Left ventricle myocardium superior (tissue), 1 donor: ENCODE data around the gene PGAP6. TPM values are rescaled to one million over a fixed set of nuclear protein-coding genes. Genes with fewer than 3 reads are reported as not detected.
"Not testable (repeated sequence)": the region's sequence is repeated elsewhere in the genome, so short reads cannot be mapped to it uniquely, and the experiment has no call there.

Source experiments
- ATAC-seq: fragments of 200-7000 bp; cut with Tn5 transposase; one replicate; pipeline ENCODE4 v1.9.1; 2020; ENCODE audit warnings: mild to moderate bottlenecking, moderate library complexity
- DNase-seq: peaks from one replicate; pipeline ENCODE4 v3.0.0-alpha.2; 2020
- intact Hi-C: fragments of 100-400 bp; cut with micrococcal nuclease; formaldehyde crosslinking; loops from one replicate; pipeline ENCODE4 v1.11.0; 2022
- total RNA-seq: library from RNA; stranded (reverse); fragmentation: NEBNext Ultra II Directional; extraction: Animal tissue kit (Norgen Biotek cat#: 25700); gene quantifications from one replicate; pipeline ENCODE4 v1.2.1, GENCODE V29; 2021
- donor health status: DM: no; HTN: yes; CAD: no; lungs with severe emphysema.

Gene PGAP6
- total RNA-seq, 1 donor from 2014 or later: 34.2 TPM

- ATAC-seq: no peak
- no peak for DNase-seq
- intact Hi-C loops: no loop called here
Measured at GRCh38 chr16:337975-338575, 43.7 kb downstream of the PGAP6 start.

GRCh38 chr16:337437-337836, 44.3 kb downstream of the PGAP6 start:
- no peak for DNase-seq
- ATAC-seq: no peak
- intact Hi-C loops: no loop called here

GRCh38 chr16:336269-336668, 45.5 kb downstream of the PGAP6 start:
- ATAC-seq (no peak), DNase-seq (no peak)
- intact Hi-C loops: no loop called here

GRCh38 chr16:334861-335632, 46.7 kb downstream of the PGAP6 start:
- ATAC-seq, intact Hi-C loops, DNase-seq: not testable (repeated sequence)

- DNase-seq, intact Hi-C loops: not testable (repeated sequence)
Measured at GRCh38 chr16:334164-334832, 47.5 kb downstream of the PGAP6 start.

DNA sequence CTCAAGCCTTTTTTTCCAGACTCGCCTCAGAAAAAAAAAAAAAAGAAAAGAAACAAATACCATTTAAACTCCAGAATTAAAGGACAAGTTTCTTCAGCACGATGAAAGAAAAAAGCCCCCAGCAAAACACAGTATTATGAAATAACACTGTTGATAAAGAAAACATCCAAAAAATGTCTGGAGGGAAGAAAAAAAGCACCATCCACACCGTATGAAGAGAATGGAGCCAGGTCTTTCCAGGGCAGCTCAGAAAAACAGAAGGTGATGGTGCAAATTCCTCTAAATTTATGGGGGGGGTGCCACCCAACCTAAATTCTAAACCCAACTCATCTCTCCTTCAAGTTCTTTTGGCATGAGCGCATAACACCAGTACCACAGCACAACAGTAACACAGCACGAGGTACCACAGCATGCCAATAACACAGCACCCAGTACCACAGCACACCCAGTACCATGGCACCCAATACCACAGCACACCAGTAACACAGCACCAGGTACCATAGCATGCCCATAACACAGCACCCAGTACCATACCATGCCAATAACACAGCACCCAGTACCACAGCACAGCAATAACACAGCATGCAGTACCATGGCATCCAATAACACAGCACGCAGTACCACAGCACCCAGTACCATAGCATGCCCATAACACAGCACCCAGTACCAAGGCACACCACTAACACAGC, 48.2 kb downstream of the PGAP6 start:
- ATAC-seq: no peak
- intact Hi-C loops: no loop called here
- DNase-seq: no peak

More at GRCh38 chr16:334164-334832, 47.5 kb downstream of the PGAP6 start:
- ATAC-seq: not testable (repeated sequence)

GRCh38 chr16:331181-331814, 50.5 kb downstream of the PGAP6 start:
- ATAC-seq, intact Hi-C loops, DNase-seq: not testable (repeated sequence)

GRCh38 chr16:330741-331140, 51.0 kb downstream of the PGAP6 start:
- DNase-seq (no peak), ATAC-seq (no peak)
- intact Hi-C loops: no loop called here

DNA sequence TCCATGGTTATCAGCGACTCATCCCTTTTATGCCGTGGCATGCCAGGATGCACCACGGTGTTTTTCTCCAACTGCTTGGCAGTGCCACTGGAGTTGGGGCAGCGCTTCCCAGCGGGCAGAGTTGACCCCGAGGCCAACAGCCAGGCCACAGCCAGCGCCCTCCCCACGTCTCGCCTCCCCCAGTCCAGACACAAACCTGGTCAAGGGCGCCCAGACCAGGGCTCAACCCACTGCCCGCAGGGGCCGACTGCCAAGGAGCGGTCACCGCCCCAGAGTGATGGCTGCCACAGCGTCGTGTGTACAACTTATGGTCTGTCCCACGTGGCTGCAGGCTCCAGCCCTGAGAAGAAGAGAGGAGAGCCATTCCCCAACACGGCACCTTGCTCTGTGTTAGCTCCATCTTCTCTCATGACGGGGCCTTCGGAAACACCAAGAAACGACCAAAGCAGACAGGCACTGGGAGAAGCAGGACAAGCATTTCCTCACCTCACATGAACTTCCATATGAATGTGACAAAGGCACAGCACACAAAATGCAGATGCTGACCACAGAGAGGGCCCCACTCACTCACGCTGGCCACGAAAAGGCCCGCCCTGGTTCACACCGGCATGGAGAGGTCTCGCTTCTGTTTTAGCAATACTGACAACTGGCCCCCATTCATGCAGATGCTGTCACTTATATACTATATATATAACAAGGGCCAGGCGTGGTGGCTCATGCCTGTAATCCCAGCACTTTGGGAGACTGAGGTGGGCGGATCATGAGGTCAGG, 56.2 kb downstream of the PGAP6 start:
- no peak for DNase-seq
- ATAC-seq: no peak
- intact Hi-C loops: no loop called here

GRCh38 chr16:324451-325334, 57.1 kb downstream of the PGAP6 start:
- intact Hi-C loops: no loop called here
- ATAC-seq: peak; percentile 14
- peak; percentile 52 for DNase-seq

- DNase-seq: no peak
- intact Hi-C loops: no loop called here
- no peak for ATAC-seq
Measured at GRCh38 chr16:324201-324450, 57.7 kb downstream of the PGAP6 start.

GRCh38 chr16:322476-323143, 59.2 kb downstream of the PGAP6 start:
- intact Hi-C loops: no loop called here
- ATAC-seq: no peak
- no peak for DNase-seq

- DNase-seq: no peak
- no peak for ATAC-seq
- intact Hi-C loops: no loop called here
Measured at GRCh38 chr16:321532-321931, 60.2 kb downstream of the PGAP6 start.
